Loucy (cell line): ENCODE data around the gene QPCT.

Source experiments
- EZH2phosphoT487 ChIP-seq: fragments of 200-600 bp; IDR thresholded peaks from 2 replicates; pipeline ENCODE4 v1.6.1; 2018; ENCODE audit warnings: antibody characterized with exemption, mild to moderate bottlenecking, moderate library complexity, borderline replicate concordance
- TF ChIP-seq, protein P1 (sequence below): fragments of 200-600 bp; sonication (generic); conservative IDR thresholded peaks from 2 replicates; pipeline ENCODE4 v1.5.1; 2014; ENCODE audit warnings: mild to moderate bottlenecking, antibody characterized with exemption, low read length

DNA sequence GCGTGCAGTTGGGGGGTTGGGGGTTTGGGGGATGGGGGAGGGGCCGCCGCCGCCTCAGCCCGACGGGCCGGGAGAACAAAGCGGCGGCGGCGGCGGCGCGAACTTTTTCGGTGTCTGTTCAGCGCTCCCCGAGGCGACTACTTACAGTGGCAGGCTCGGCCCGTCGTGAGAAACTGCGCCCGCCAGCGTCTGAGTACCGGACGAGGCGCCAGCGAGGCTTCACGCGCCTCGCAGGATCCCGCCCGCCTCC, 20.0 kb upstream of the QPCT start:
- TF ChIP-seq, protein P1, sequence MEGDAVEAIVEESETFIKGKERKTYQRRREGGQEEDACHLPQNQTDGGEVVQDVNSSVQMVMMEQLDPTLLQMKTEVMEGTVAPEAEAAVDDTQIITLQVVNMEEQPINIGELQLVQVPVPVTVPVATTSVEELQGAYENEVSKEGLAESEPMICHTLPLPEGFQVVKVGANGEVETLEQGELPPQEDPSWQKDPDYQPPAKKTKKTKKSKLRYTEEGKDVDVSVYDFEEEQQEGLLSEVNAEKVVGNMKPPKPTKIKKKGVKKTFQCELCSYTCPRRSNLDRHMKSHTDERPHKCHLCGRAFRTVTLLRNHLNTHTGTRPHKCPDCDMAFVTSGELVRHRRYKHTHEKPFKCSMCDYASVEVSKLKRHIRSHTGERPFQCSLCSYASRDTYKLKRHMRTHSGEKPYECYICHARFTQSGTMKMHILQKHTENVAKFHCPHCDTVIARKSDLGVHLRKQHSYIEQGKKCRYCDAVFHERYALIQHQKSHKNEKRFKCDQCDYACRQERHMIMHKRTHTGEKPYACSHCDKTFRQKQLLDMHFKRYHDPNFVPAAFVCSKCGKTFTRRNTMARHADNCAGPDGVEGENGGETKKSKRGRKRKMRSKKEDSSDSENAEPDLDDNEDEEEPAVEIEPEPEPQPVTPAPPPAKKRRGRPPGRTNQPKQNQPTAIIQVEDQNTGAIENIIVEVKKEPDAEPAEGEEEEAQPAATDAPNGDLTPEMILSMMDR: no peak
- no peak for TF ChIP-seq EZH2phosphoT487
